HepG2 (cell line): ENCODE data around the gene N4BP2L1. TPM values are rescaled to one million over a fixed set of nuclear protein-coding genes. Genes with fewer than 3 reads are reported as not detected.

ENCODE experiments used
- ATAC-seq: fragments of 200-7000 bp; cut with Tn5 transposase; 3 replicates; pipeline ENCODE4 v1.9.1; 2020; ENCODE audit warnings: mild to moderate bottlenecking, moderate library complexity
- BruUV-seq: library from RNA; stranded (reverse); fragments of 400-500 nt; replicated peaks from 2 replicates; lab custom pipeline; 2021; lab: Mats Ljungman, UMichigan
- CTCF ChIA-PET: fragments of 300-600 bp; formaldehyde crosslinking; extraction: SDS; loops from one replicate; lab custom pipeline; 2021; ENCODE audit warnings: low total read pairs, inconsistent platforms, low intra/inter-chr PET ratio; lab: Yijun Ruan, JAX
- POLR2A ChIA-PET: fragments of 350-600 bp; sonication (Branson Sonifier 250); formaldehyde crosslinking; loops from one replicate; lab custom pipeline; 2020; ENCODE audit warnings: antibody characterized with exemption, inconsistent platforms; lab: Yijun Ruan, JAX
- DNase-seq: peaks from one replicate; pipeline ENCODE4 v3.0.0-alpha.2; 2015; ENCODE audit warnings: low spot score
- FAIRE-seq: peaks from 3 replicates; lab custom pipeline; 2011; peaks lifted over from hg19 to GRCh38; lab: Jason Lieb, UNC
- H2AFZ ChIP-seq: one replicate; pipeline ENCODE4 v1.6.1; 2011; ENCODE audit warnings: low read length, inconsistent platforms
- H3K27ac ChIP-seq: fragments of 300-600 bp; 3 replicates; pipeline ENCODE4 v1.8.0; 2011; ENCODE audit warnings: mixed run types, mild to moderate bottlenecking, mixed read lengths, low read length, inconsistent platforms; ENCODE audit not compliant: insufficient read depth; ENCODE audit errors: extremely low read length
- H3K27me3 ChIP-seq, 2 experiments: fragments of 200-600 bp in 1 of 2; 2 replicates in 1 of 2; 3 replicates in 1 of 2; pipeline versions ENCODE4 v1.6.0 to v1.8.0; 2011; ENCODE audit warnings: low read length in 2 of 2, mild to moderate bottlenecking in 2 of 2, moderate library complexity in 2 of 2, inconsistent platforms in 1 of 2; ENCODE audit not compliant: insufficient read depth in 2 of 2, control insufficient read depth in 1 of 2
- H3K36me3 ChIP-seq, 2 experiments: fragments of 200-600 bp in 1 of 2; replicated peaks in 1 of 2; 2 replicates in 1 of 2; 3 replicates in 1 of 2; pipeline versions ENCODE4 v1.5.1 to v1.8.0; 2011; ENCODE audit warnings: low read length in 2 of 2, inconsistent platforms in 1 of 2; ENCODE audit not compliant: insufficient read depth in 2 of 2, control insufficient read depth in 1 of 2
- H3K4me1 ChIP-seq: 2 replicates; pipeline ENCODE4 v1.5.1; 2012; ENCODE audit warnings: low read length, inconsistent platforms; ENCODE audit not compliant: insufficient read depth
- H3K4me2 ChIP-seq: 2 replicates; pipeline ENCODE4 v1.6.0; 2011; ENCODE audit warnings: low read depth, low read length, inconsistent platforms
- H3K4me3 ChIP-seq, 3 experiments: fragments of 200-600 bp in 1 of 3; sonication (generic), shearing (Covaris generic) in 1 of 3; replicated peaks in 1 of 3; 2 replicates each; pipeline ENCODE4 v1.5.1; 2011 to 2016; ENCODE audit warnings: low read length in 3 of 3, inconsistent platforms in 2 of 3, low read depth in 2 of 3, mild to moderate bottlenecking in 2 of 3, control low read depth in 1 of 3, mixed read lengths in 1 of 3; ENCODE audit not compliant: insufficient read depth in 1 of 3
- H3K79me2 ChIP-seq: one replicate; pipeline ENCODE4 v1.6.1; 2011; ENCODE audit warnings: low read length, inconsistent platforms; ENCODE audit not compliant: insufficient read depth
- H3K9ac ChIP-seq: 2 replicates; pipeline ENCODE4 v1.6.0; 2011; ENCODE audit warnings: mild to moderate bottlenecking, low read depth, low read length, inconsistent platforms; ENCODE audit not compliant: insufficient read depth
- H3K9me3 ChIP-seq: 2 replicates; pipeline ENCODE4 v1.5.1; 2012; ENCODE audit warnings: mild to moderate bottlenecking, low read length
- H4K20me1 ChIP-seq: 2 replicates; pipeline ENCODE4 v1.6.0; 2011; ENCODE audit warnings: inconsistent platforms, mild to moderate bottlenecking, low read length, moderate library complexity; ENCODE audit not compliant: insufficient read depth
- ADNP ChIP-seq: sonication (generic); formaldehyde crosslinking; IDR thresholded peaks from 2 replicates; pipeline ENCODE4 v1.4.0; 2020; ENCODE audit warnings: missing genetic modification reagents
- FOXM1 ChIP-seq: sonication (generic); formaldehyde crosslinking; IDR thresholded peaks from 2 replicates; pipeline ENCODE4 v1.5.0; 2020; ENCODE audit warnings: missing genetic modification reagents
- HHEX ChIP-seq: IDR thresholded peaks from 2 replicates; pipeline ENCODE4 v1.6.1; 2016; ENCODE audit warnings: control low read depth
- MIXL1 ChIP-seq: IDR thresholded peaks from 2 replicates; pipeline ENCODE4 v1.6.1; 2016
- PCBP2 ChIP-seq: fragments of 200-400 bp; formaldehyde crosslinking; optimal IDR thresholded peaks from 2 replicates; pipeline ENCODE3; 2018; ENCODE audit warnings: low read length, low read depth; ENCODE audit not compliant: poor library complexity, severe bottlenecking
- RBFOX2 ChIP-seq: fragments of 200-400 bp; formaldehyde crosslinking; IDR thresholded peaks from 2 replicates; pipeline ENCODE4 v1.6.1; 2017; ENCODE audit warnings: low read depth, mild to moderate bottlenecking, low read length
- SMC3 ChIP-seq: IDR thresholded peaks from 2 replicates; pipeline ENCODE4 v1.6.1; 2011; ENCODE audit warnings: low read length, improper control_type of control experiment
- SRSF4 ChIP-seq: fragments of 200-400 bp; formaldehyde crosslinking; IDR thresholded peaks from one replicate; pipeline ENCODE4 v1.6.1; 2018; ENCODE audit warnings: mild to moderate bottlenecking, low read depth, low read length, moderate library complexity; ENCODE audit not compliant: poor library complexity, severe bottlenecking
- ZBTB7B ChIP-seq: sonication (generic); formaldehyde crosslinking; IDR thresholded peaks from 2 replicates; pipeline ENCODE4 v1.4.0; 2020; ENCODE audit warnings: missing genetic modification reagents
- ZFAT ChIP-seq: sonication (generic); formaldehyde crosslinking; conservative IDR thresholded peaks from 2 replicates; pipeline ENCODE4 v1.8.1; 2023; ENCODE audit warnings: missing genetic modification reagents, inconsistent platforms
- ZFP41 ChIP-seq: sonication (generic); formaldehyde crosslinking; IDR thresholded peaks from 2 replicates; pipeline ENCODE4 v1.4.0; 2020; ENCODE audit warnings: mild to moderate bottlenecking, missing genetic modification reagents, borderline replicate concordance
- ZNF30 ChIP-seq: sonication (generic); formaldehyde crosslinking; IDR thresholded peaks from 2 replicates; pipeline ENCODE4 v1.5.0; 2020; ENCODE audit warnings: mild to moderate bottlenecking, missing genetic modification reagents
- ZNF749 ChIP-seq: sonication (generic); formaldehyde crosslinking; IDR thresholded peaks from 2 replicates; pipeline ENCODE4 v1.8.0; 2022; ENCODE audit warnings: mild to moderate bottlenecking, missing genetic modification reagents, moderate library complexity, borderline replicate concordance
- WGBS: methylation state at CpG from one replicate; pipeline ENCODE4 v1.1.6; 2017; ENCODE audit warnings: low lambda C conversion rate; 5-methylcytosine and 5-hydroxymethylcytosine counted together
- in situ Hi-C: cut with HindIII; loops from 2 replicates; pipeline ENCODE4 v1.10.0; 2017; ENCODE audit warnings: low pct_unique_long_range_greater_than_20kb; ENCODE audit not compliant: extremely low pct_ligation_motif_present
- intact Hi-C: fragments of 100-400 bp; cut with micrococcal nuclease; formaldehyde crosslinking; loops from one replicate; pipeline ENCODE4 v1.10.0; 2022; ENCODE audit not compliant: unreplicated experiment
- polyA plus RNA-seq, 8 experiments: library from polyadenylated mRNA; depleted of rRNA in 3 of 8; stranded (reverse) in 7 of 8; unstranded in 1 of 8; fragments of >200 nt; fragmentation: Illumina TruSeq in 4 of 8; extraction: Trizol in 4 of 8; gene quantifications; 2 replicates each; pipeline versions ENCODE4 v1.2.1 to v1.2.3, GENCODE V29; 2011 to 2016; ENCODE audit warnings: low read depth in 4 of 8, missing spikeins in 1 of 8, mixed read lengths in 1 of 8; ENCODE audit not compliant: insufficient read depth in 1 of 8
- total RNA-seq, 5 experiments: library from RNA; depleted of rRNA; stranded (reverse); fragments of >200 nt; fragmentation: Illumina TruSeq; extraction: Trizol; gene quantifications; 2 replicates each; pipeline ENCODE4 v1.2.3, GENCODE V29; 2016; ENCODE audit warnings: low read depth in 1 of 5
- TF ChIP-seq, protein P1 (sequence below): sonication (generic); formaldehyde crosslinking; IDR thresholded peaks from 2 replicates; pipeline ENCODE4 v1.4.0; 2020; ENCODE audit warnings: missing genetic modification reagents, borderline replicate concordance
- TF ChIP-seq, protein P2 (sequence below): sonication (generic); formaldehyde crosslinking; IDR thresholded peaks from 2 replicates; pipeline ENCODE4 v1.4.0; 2020; ENCODE audit warnings: mild to moderate bottlenecking, missing genetic modification reagents
- TF ChIP-seq, protein P3 (sequence below): sonication (generic); formaldehyde crosslinking; IDR thresholded peaks from 2 replicates; pipeline ENCODE4 v1.4.0; 2020; ENCODE audit warnings: missing genetic modification reagents, borderline replicate concordance
- TF ChIP-seq, protein P4 (sequence below): fragments of 450-650 bp; IDR thresholded peaks from 2 replicates; pipeline ENCODE4 v1.6.1; 2017

Gene N4BP2L1
- total and polyA plus RNA-seq, 2 of the 13 experiments (the other 11 are each of a cell fraction or from before 2014, with no cell fraction given) = 13.2 to 34.5 TPM

DNA sequence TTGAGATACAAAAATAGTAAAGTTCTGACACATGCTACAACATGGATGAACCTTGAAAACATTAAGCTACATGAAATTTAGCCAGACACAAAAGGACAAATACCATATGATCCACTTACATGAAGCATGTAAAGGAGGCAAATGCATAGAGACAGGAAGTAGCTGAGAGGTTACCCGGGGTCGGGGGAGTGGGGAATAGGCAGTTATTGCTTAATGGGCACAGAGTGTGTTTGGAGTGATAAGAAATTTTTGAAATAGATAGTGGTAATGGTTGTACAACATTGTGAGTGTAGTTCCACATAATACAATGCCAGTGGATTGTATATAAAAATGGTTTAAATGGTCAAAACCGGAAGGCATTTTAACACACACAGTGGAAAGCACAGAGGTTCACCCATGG lies 4.3 kb downstream of the N4BP2L1 start:
- in situ Hi-C loops = no loop called here
- no peaks in the 10 kb centered on the region; a peak in 1 of 5 replicates for H3K27me3 ChIP-seq
- CTCF ChIA-PET = no interaction called here
- H3K9me3 ChIP-seq = peaks cover 8% of the 10 kb centered on the region
- TF ChIP-seq, protein P1, sequence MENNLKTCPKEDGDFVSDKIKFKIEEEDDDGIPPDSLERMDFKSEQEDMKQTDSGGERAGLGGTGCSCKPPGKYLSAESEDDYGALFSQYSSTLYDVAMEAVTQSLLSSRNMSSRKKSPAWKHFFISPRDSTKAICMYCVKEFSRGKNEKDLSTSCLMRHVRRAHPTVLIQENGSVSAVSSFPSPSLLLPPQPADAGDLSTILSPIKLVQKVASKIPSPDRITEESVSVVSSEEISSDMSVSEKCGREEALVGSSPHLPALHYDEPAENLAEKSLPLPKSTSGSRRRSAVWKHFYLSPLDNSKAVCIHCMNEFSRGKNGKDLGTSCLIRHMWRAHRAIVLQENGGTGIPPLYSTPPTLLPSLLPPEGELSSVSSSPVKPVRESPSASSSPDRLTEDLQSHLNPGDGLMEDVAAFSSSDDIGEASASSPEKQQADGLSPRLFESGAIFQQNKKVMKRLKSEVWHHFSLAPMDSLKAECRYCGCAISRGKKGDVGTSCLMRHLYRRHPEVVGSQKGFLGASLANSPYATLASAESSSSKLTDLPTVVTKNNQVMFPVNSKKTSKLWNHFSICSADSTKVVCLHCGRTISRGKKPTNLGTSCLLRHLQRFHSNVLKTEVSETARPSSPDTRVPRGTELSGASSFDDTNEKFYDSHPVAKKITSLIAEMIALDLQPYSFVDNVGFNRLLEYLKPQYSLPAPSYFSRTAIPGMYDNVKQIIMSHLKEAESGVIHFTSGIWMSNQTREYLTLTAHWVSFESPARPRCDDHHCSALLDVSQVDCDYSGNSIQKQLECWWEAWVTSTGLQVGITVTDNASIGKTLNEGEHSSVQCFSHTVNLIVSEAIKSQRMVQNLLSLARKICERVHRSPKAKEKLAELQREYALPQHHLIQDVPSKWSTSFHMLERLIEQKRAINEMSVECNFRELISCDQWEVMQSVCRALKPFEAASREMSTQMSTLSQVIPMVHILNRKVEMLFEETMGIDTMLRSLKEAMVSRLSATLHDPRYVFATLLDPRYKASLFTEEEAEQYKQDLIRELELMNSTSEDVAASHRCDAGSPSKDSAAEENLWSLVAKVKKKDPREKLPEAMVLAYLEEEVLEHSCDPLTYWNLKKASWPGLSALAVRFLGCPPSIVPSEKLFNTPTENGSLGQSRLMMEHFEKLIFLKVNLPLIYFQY (CRISPR knock-in tag) = no peak
- TF ChIP-seq HHEX (CRISPR knock-in tag) = no peak
- no peak for TF ChIP-seq SRSF4
- no peak for TF ChIP-seq ZNF749 (CRISPR knock-in tag)
- TF ChIP-seq ZFP41 (CRISPR knock-in tag) = no peak
- no peak for TF ChIP-seq PCBP2
- TF ChIP-seq ZFAT (CRISPR knock-in tag) = no peak
- TF ChIP-seq, protein P2, sequence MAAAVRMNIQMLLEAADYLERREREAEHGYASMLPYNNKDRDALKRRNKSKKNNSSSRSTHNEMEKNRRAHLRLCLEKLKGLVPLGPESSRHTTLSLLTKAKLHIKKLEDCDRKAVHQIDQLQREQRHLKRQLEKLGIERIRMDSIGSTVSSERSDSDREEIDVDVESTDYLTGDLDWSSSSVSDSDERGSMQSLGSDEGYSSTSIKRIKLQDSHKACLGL = no peak
- no peak for TF ChIP-seq ADNP
- TF ChIP-seq, protein P3, sequence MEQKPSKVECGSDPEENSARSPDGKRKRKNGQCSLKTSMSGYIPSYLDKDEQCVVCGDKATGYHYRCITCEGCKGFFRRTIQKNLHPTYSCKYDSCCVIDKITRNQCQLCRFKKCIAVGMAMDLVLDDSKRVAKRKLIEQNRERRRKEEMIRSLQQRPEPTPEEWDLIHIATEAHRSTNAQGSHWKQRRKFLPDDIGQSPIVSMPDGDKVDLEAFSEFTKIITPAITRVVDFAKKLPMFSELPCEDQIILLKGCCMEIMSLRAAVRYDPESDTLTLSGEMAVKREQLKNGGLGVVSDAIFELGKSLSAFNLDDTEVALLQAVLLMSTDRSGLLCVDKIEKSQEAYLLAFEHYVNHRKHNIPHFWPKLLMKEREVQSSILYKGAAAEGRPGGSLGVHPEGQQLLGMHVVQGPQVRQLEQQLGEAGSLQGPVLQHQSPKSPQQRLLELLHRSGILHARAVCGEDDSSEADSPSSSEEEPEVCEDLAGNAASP (CRISPR knock-in tag) = peak; percentile 61; the same call in 1 of the 2 replicates
- TF ChIP-seq ZNF30 (CRISPR knock-in tag) = no peak
- 0 out of 2 replicates have a peak, but pooled peaks have one; percentile 9 for TF ChIP-seq RBFOX2
- no peak for TF ChIP-seq MIXL1 (CRISPR knock-in tag)
- TF ChIP-seq ZBTB7B (CRISPR knock-in tag) = no peak
- no peak for TF ChIP-seq SMC3
- TF ChIP-seq, protein P4, sequence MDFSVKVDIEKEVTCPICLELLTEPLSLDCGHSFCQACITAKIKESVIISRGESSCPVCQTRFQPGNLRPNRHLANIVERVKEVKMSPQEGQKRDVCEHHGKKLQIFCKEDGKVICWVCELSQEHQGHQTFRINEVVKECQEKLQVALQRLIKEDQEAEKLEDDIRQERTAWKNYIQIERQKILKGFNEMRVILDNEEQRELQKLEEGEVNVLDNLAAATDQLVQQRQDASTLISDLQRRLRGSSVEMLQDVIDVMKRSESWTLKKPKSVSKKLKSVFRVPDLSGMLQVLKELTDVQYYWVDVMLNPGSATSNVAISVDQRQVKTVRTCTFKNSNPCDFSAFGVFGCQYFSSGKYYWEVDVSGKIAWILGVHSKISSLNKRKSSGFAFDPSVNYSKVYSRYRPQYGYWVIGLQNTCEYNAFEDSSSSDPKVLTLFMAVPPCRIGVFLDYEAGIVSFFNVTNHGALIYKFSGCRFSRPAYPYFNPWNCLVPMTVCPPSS = no peak
- no peak for TF ChIP-seq FOXM1 (CRISPR knock-in tag)
- peaks cover 4 to 11% of the 10 kb centered on the region in 2 experiments for H3K36me3 ChIP-seq
- POLR2A ChIA-PET = no interaction called here
- peaks cover 50% of the 10 kb centered on the region for H3K4me1 ChIP-seq
- peaks cover 47% of the 10 kb centered on the region for H3K79me2 ChIP-seq
- no peak overlapping the region for H3K9ac ChIP-seq
- WGBS = 94% methylated on average over 3 of the region's 3 CpGs
- H3K4me2 ChIP-seq = no peak overlapping the region
- no TSS peak for BruUV-seq
- intact Hi-C loops = loop anchor here (10.0 kb wide), 1 partner anchor 111 kb away; the partner anchor contains the start of gene N4BP2L2
- FAIRE-seq = no peak
- H4K20me1 ChIP-seq = peaks cover 31% of the 10 kb centered on the region; the same call in 1 of the 2 replicates
- no peak for DNase-seq
- H2AFZ ChIP-seq = no peak overlapping the region
- no peak overlapping the region for H3K27ac ChIP-seq
- H3K4me3 ChIP-seq = no peak overlapping the region
- no peak for ATAC-seq
